WTC11 (cell line): Measurements from ENCODE around the gene PPM1B.

Experiments used
- CTCF ChIP-seq: fragments of 200-600 bp; IDR thresholded peaks from 2 replicates; pipeline ENCODE4 v1.8.0; 2022; ENCODE audit warnings: antibody characterized with exemption
- MAX ChIP-seq: sonication (generic); formaldehyde crosslinking; IDR thresholded peaks from 2 replicates; pipeline ENCODE4 v1.8.0; 2022; ENCODE audit warnings: mild to moderate bottlenecking, missing genetic modification reagents
- NR3C1 ChIP-seq: sonication (generic); formaldehyde crosslinking; conservative IDR thresholded peaks from 2 replicates; pipeline ENCODE4 v1.8.1; 2023; ENCODE audit warnings: low read depth, mild to moderate bottlenecking, missing genetic modification reagents
- SP1 ChIP-seq: sonication (generic); formaldehyde crosslinking; conservative IDR thresholded peaks from 2 replicates; pipeline ENCODE4 v1.8.1; 2022; ENCODE audit warnings: missing genetic modification reagents
- USF1 ChIP-seq: sonication (generic); formaldehyde crosslinking; IDR thresholded peaks from 2 replicates; pipeline ENCODE4 v1.8.0; 2022; ENCODE audit warnings: mild to moderate bottlenecking, missing genetic modification reagents
- ZNF512 ChIP-seq: sonication (generic); formaldehyde crosslinking; IDR thresholded peaks from 2 replicates; pipeline ENCODE4 v1.8.1; 2022; ENCODE audit warnings: missing genetic modification reagents, borderline replicate concordance

- TF ChIP-seq SP1 (CRISPR knock-in tag) (no peak), NR3C1 (CRISPR knock-in tag) (no peak), ZNF512 (no peak), CTCF (no peak), USF1 (CRISPR knock-in tag) (no peak), MAX (CRISPR knock-in tag) (no peak)
Measured at GRCh38 chr2:44215827-44216226, 47.2 kb downstream of the PPM1B start.
